GM18505 (cell line): ENCODE data around the gene DUSP2.
A peak's percentile ranks its signal among the peaks of the same experiment; 100 is the strongest.

Experiments used
- ATAC-seq: cut with Tn5 transposase; IDR thresholded peaks from one replicate; pipeline ENCODE4 v1.9.1; 2021; ENCODE audit not compliant: unreplicated experiment
- POLR2A ChIP-seq: IDR thresholded peaks from 4 replicates; pipeline ENCODE4 v1.6.1; 2011; ENCODE audit warnings: borderline replicate concordance; ENCODE audit not compliant: insufficient read depth, insufficient read length; ENCODE audit errors: extremely low read depth

DUSP2 gene, protein sequence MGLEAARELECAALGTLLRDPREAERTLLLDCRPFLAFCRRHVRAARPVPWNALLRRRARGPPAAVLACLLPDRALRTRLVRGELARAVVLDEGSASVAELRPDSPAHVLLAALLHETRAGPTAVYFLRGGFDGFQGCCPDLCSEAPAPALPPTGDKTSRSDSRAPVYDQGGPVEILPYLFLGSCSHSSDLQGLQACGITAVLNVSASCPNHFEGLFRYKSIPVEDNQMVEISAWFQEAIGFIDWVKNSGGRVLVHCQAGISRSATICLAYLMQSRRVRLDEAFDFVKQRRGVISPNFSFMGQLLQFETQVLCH

DNA sequence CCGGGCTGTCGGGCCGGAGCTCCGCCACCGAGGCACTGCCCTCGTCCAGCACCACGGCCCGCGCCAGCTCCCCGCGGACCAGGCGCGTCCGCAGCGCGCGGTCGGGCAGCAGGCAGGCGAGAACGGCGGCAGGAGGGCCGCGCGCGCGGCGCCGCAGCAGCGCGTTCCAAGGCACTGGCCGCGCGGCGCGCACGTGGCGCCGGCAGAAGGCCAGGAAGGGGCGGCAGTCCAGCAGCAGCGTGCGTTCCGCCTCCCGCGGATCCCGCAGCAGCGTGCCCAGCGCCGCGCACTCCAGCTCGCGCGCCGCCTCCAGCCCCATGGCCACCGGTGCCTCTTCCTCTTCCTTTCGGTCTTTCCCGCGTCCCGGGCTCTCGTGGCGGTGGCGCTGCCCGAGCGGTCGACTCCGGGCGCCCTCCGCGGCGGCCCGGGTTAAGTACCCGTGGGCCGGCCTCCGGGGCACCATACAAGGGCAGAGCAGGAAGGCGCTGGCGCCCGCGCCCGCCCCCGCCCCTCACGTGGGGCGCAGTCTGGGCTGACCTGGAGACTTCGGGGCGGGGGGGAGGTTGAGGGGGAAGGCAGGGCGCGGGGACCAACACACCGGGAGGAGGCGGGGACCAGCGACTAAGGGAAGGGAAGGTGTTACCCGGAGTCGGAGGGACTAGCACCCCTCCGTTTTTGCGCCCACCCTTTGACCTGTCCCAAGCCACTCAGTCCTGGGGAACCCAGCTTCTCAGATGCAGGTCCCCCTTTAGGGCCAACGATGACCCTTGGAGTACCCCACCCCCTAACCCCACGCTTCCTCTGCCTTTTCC lies at the start of gene DUSP2:
DUSP2 (minus strand) TSS at position 405 of the 812 bp plus-strand sequence; CDS start at position 319, 86 bp downstream.
- ATAC-seq, result peak; percentile 53
- TF ChIP-seq POLR2A, result peak; percentile 100

DNA sequence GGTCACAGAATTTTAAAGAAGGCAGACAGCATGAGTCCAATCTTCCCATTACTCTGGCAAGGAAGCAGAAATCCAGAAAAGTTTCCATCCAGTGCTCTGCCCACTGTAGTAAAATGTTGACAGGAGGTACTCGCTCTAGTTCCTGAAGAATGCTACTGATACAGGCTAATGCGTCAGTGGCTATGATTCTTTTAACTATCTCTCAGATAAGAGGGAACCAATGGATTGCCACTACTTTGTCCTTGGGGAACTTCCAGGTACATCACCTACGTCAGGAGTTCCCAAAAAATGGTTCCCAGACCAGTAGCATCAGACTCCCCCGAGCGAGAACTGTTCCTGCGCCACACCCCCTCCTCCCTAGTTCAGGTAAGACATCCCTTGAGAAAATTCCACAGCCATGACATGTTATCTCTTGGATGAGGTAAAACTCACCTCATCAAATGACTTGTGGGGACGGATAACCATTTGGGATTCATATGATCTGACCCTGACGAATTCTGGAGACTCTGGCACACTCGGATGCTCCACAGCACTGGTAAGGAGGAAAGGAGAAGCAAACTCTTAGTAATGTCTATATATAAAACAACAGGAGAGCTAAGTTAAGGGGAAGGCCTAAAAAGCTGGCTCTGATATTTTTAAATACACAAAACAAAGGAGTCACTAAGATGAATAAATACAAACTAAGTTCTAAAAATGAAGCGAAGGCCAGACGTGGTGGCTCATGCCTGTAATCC lies 46.9 kb upstream of the DUSP2 start:
- no peak for TF ChIP-seq POLR2A
- no peak for ATAC-seq

DNA sequence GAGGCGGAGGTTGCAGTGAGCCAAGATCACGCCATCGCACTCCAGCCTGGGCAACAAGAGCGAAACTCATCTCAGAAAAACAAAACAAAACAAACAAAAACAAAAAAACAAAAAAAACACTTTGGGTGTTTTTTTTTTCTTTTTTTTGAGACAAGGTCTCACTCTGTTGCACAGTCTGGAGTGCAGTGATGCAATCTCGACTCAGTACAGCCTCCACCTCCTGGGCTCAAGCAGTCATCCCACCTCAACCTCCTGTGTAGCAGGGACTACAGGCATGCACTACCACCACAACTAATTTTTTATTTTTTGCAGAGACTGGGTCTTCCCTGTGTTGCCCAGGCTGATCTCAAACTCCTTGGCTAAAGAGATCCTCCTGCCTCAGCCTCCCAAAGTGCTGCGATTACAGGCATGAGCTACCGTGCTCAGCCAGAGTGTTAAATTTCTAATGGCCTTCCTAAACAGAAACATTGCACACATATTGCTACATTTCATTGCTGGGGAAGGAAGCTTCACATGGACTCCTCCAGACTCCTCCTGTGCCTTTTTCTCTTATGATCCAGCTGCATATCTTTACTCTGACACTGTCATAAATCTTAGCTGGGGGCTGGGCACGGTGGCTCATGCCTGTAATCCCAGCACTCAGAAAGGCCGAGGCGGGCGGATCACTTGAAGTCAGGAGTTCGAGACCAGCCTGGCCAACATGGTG lies 43.7 kb upstream of the DUSP2 start:
- TF ChIP-seq POLR2A, result no peak
- no peak for ATAC-seq

DNA sequence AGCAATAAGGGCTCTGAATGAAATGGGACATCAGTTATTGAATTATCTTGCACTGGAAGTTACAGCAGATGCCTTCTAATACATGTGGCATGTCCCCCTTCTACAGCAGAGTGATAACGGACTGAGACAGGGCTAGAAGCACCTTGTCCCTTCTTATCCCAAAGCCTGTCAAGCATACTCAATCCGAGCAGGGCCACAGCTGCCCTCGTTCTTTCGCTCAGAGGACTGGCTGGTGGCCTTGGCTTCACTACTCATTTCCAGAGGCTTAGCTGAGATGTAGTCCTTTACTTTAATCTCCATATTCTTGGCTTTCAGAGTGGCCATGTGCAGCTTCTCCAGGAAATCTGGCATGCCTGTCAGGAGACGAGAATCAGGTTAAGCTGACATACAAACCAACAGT lies 41.3 kb upstream of the DUSP2 start:
- TF ChIP-seq POLR2A, result no peak
- ATAC-seq, result no peak

DNA sequence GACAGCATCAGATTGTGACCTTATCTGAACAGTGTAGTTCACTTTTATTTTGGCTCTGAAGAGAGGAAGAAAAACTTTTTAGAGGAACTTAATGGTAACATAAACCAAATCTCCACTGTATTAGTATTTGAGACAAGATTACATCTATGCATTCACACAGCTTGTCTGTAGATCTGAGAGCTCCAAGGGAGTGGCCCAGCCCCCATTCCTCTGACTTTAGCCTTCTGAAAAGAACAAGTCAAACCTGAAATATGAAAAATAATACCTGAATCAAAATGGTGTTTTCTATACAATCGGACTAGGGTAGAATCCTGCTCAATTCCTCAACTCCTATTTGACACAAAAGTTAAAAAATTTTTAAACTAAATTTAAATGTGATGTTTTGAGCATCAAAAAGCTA lies 40.3 kb upstream of the DUSP2 start:
- no peak for TF ChIP-seq POLR2A
- no peak for ATAC-seq

DNA sequence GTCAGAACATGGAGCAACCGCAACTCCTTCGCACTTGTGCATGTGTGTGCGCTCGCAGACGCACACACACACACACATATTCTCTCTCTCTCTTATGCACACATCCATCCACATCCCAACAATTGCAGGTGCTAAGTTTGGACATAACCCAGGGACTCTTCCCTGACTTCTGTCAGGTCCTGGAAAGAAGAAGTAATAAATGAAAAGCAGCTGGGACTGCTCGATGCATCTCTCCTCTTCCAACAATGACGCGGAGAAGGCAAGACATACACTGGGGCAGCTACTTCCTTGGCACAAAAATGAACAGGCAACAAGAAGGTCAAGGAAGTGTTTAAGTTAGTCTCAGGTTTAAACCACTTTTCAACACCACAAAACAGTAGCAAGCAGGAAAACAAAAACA lies 39.7 kb upstream of the DUSP2 start:
- no peak for TF ChIP-seq POLR2A
- ATAC-seq, result no peak

DNA sequence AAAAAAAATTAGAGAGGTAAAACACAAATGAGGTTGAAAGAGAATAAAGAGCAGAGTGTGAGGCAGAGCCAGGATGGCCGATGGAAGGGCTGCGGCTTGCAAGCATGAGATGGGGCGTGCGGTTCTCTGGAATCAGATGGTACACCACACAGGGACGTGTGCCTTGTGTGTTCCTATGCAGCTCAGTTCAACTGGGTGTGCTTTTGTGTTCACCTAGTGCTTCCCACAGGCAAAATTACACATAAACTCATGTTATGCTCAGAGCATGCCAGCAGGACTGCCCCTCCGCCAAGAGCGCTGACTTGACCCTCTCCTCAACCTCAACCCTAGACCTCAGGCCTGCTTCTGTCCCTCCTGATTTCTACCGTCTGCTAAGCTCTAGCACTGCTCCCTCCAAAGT lies 38.9 kb upstream of the DUSP2 start:
- TF ChIP-seq POLR2A, result peak; percentile 19

DNA sequence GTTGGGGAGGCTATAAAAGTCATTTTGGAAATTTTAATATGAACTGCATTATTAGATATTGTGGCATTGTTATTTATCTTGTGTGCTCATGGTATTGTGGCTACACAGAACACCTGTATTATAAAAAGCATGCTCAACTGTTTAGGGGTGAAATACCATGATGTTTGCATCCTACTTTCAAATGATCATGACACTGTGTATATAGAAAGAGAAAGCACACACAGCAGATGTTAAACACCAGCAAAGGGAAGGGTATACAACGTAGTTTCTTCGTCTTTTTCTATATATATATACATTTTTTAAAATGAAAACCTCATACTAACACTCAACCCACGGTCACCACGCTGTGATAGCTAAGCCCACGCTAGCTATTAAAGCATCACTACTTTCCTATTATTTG lies 36.3 kb upstream of the DUSP2 start:
- no peak for ATAC-seq
- no peak for TF ChIP-seq POLR2A

More for the DNA sequence above, 38.9 kb upstream of the DUSP2 start:
- no peak for ATAC-seq

DNA sequence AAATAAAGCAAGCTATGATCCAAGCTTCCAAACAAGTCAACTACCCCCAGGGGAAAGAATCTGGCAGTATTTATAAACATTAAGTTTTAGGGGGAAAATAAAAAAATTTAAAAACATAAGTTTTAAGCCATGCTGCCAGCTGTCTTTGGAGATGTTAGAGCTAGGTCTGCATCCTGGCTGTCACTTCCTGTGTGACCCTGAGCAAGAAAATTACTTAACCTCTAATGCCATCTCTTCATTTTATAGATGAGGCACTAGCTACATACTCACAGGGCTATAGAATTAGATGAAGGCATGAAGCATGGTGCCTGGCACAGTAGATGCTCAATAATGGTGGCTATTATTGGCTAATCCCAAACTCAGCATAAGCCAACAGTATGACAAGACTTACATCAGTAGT lies 35.3 kb upstream of the DUSP2 start:
- ATAC-seq, result no peak
- no peak for TF ChIP-seq POLR2A

DNA sequence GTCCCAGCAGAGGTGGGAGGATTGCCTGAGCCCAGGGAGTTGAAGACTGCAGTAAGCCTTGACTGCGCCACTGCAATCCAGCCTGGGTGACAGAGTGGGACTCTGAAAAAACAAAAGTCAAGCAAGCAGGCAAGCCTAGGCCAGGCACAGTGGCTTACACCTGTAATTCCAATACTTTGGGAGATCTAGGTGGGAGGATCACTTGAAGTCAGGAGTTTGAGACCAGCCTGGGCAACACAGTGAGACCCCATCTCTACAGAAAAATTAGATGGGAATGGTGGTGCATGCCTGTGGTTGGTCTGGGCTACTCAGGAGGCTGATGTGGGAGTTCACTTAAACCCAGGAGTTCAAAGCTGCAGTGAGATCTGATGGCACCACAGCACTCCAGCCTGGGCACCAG lies 34.8 kb upstream of the DUSP2 start:
- no peak for TF ChIP-seq POLR2A
- ATAC-seq, result no peak

DNA sequence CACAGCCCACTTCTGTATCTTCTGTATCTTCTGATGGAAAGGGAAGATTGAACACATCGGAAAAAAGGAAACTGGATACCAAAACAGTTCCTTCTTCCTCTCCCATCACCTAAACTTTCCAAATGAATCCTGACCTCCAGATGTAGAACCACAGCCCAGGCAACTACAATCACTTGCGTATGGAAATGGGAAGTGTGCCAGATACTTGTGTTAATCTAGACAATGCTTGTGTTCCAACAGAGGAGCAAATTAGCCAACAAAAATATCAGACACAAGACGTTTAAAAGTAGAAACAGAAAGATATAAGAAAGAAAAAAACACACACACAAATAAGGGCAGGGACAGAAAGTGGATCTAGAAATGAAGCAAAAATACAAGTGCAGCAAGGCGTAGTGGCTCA lies 31.4 kb upstream of the DUSP2 start:
- no peak for ATAC-seq
- no peak for TF ChIP-seq POLR2A

DNA sequence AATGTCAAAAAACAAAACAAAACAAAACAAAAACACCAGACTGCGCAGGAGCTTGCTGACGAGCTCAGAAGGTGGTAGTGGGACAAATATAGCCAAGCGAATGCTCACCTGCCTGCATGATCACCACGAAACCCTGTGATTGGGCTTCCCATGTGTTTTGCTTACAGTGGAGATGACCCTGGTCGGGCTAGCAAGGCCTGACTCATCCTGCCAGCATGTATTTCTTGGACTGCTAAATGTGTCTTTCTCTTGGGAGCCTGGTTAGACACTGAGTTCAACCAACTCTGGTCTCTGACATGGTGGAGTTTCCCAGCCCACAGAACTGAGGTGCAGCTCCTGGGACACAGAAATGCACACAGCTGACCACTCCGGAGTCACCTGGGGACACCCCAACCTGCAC lies 30.7 kb upstream of the DUSP2 start:
- TF ChIP-seq POLR2A, result no peak

More for the DNA sequence above, 30.7 kb upstream of the DUSP2 start:
- no peak for ATAC-seq
